WI38 (cell line): ENCODE data around the gene CTCFL.

Source experiments
- H3K4me3 ChIP-seq: 2 replicates; pipeline ENCODE4 v1.5.1; 2011; ENCODE audit warnings: low read depth, mild to moderate bottlenecking, control low read depth, low read length
- CTCF ChIP-seq: IDR thresholded peaks from 2 replicates; pipeline ENCODE4 v1.5.1; 2012; ENCODE audit warnings: low read depth, mild to moderate bottlenecking, control low read depth, low read length

Gene CTCFL

DNA sequence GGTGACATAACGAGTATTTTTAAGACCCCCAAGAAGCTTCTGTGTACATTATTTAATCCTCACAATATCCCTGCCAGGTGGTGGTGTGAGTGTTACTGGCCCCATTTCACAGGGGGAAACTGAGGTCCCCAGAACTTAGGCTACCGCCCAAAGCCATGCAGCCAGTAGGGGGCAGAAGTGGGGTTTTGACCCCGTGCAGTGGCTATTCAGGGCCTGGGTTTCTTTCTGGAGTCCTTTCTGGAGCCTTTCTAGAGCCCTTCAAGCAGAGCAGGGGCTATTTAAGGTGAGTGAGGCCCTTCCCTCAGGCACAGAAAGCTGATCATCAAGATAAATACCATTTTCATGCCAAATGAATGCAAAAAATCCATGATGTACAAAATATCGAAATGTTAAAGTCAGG lies 59.0 kb downstream of the CTCFL start:
- H3K4me3 ChIP-seq = no peak overlapping the region
- TF ChIP-seq CTCF = no peak

GRCh38 chr20:57465486-57465885 lies 59.5 kb downstream of the CTCFL start:
- TF ChIP-seq CTCF = no peak
- H3K4me3 ChIP-seq = no peak overlapping the region

GRCh38 chr20:57464642-57465211 lies 60.2 kb downstream of the CTCFL start:
- H3K4me3 ChIP-seq = no peak overlapping the region
- 0 out of 2 replicates have a peak, but pooled peaks have one; percentile 2 for TF ChIP-seq CTCF

DNA sequence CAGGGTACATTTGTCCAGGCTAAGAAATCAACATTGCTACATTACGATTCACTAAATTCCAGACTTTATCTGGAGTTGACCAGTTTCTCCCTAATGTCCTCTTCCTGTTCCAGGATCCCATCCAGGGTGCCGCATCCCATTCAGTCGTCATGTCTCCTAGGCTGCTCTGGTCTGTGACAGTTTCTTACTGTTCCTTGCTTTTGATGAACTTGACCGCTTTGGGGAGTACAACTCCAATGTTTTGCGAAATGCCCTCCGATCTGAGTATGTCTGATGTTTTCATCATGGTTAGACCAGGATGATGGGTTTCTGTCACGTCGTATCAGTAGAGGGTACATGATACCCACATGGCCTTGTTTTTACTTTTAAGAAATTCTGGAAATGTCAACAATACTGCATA lies 62.2 kb downstream of the CTCFL start:
- H3K4me3 ChIP-seq = no peak overlapping the region
- TF ChIP-seq CTCF = no peak

- no peak overlapping the region for H3K4me3 ChIP-seq
- TF ChIP-seq CTCF = no peak
These were observed 63.2 kb downstream of the CTCFL start for GRCh38 chr20:57461726-57462125.

GRCh38 chr20:57460781-57461465 lies 64.0 kb downstream of the CTCFL start:
- no peak overlapping the region for H3K4me3 ChIP-seq
- no peak for TF ChIP-seq CTCF

- TF ChIP-seq CTCF = no peak
- no peak overlapping the region for H3K4me3 ChIP-seq
These were observed 65.0 kb downstream of the CTCFL start for GRCh38 chr20:57459897-57460296.
